ENCODE results near the gene USP48.

- TF ChIP-seq CTCF (IDR thresholded peaks at IDR 0.05) (no peak), POLR2A (IDR thresholded peaks at IDR 0.05) (no peak)
Measured at GRCh38 chr1:21774835-21775549, 8.0 kb downstream of the USP48 start.
